IPS-18a (cell line): ENCODE measurements around the gene ARMC9.

ENCODE experiments used
- H3K27ac ChIP-seq: one replicate; pipeline ENCODE4 v1.5.1; 2013; ENCODE audit warnings: low read length
- H3K27me3 ChIP-seq: one replicate; pipeline ENCODE4 v1.6.1; 2013; ENCODE audit warnings: mild to moderate bottlenecking, low read length; ENCODE audit not compliant: control insufficient read depth, insufficient read depth
- H3K36me3 ChIP-seq: one replicate; pipeline ENCODE4 v1.6.1; 2013; ENCODE audit warnings: low read depth, low read length; ENCODE audit not compliant: control insufficient read depth
- H3K4me1 ChIP-seq: one replicate; pipeline ENCODE4 v1.6.1; 2013; ENCODE audit warnings: low read depth, low read length; ENCODE audit not compliant: control insufficient read depth
- H3K4me3 ChIP-seq: one replicate; pipeline ENCODE4 v1.5.1; 2013; ENCODE audit warnings: low read length
- H3K9ac ChIP-seq: one replicate; pipeline ENCODE4 v1.6.1; 2013; ENCODE audit warnings: mild to moderate bottlenecking, low read length, moderate library complexity
- H3K9me3 ChIP-seq: one replicate; pipeline ENCODE4 v1.6.1; 2013; ENCODE audit warnings: low read depth, low read length; ENCODE audit not compliant: control insufficient read depth

ARMC9 gene

GRCh38 chr2:231198291-231199173, at the start of gene ARMC9:
Gene ARMC9 (plus strand): TSS chr2:231198631. CDS start chr2:231206239, 7,608 bp downstream.
- H3K27ac ChIP-seq, result peak within 1 kb of the TSS; percentile 45
- no peaks in the 10 kb centered on the region for H3K9me3 ChIP-seq
- peak within 1 kb of the TSS; percentile 94 for H3K4me3 ChIP-seq
- H3K9ac ChIP-seq, result peak within 1 kb of the TSS; percentile 85
- H3K27me3 ChIP-seq, result no peaks in the 10 kb centered on the region
- H3K4me1 ChIP-seq, result peaks cover 5% of the 10 kb centered on the region
- peaks cover 6% of the 10 kb centered on the region for H3K36me3 ChIP-seq

GRCh38 chr2:231152800-231153557, 45.5 kb upstream of the ARMC9 start:
- H3K4me1 ChIP-seq, result no peaks in the 10 kb centered on the region
- H3K4me3 ChIP-seq, result no peak overlapping the region
- H3K9ac ChIP-seq, result no peak overlapping the region
- H3K9me3 ChIP-seq, result no peaks in the 10 kb centered on the region
- H3K36me3 ChIP-seq, result peaks cover 43% of the 10 kb centered on the region
- no peak overlapping the region for H3K27ac ChIP-seq
- H3K27me3 ChIP-seq, result no peaks in the 10 kb centered on the region

- Histone ChIP-seq H3K27ac (no peak overlapping the region), H3K36me3 (peaks cover 20% of the 10 kb centered on the region), H3K4me3 (no peak overlapping the region)
These were observed 39.1 kb upstream of the ARMC9 start for GRCh38 chr2:231159306-231159705.

GRCh38 chr2:231160701-231161100, 37.7 kb upstream of the ARMC9 start:
- no peaks in the 10 kb centered on the region for H3K27me3 ChIP-seq
- H3K36me3 ChIP-seq, result peaks cover 21% of the 10 kb centered on the region
- no peak overlapping the region for H3K9ac ChIP-seq
- H3K4me3 ChIP-seq, result no peak overlapping the region
- no peaks in the 10 kb centered on the region for H3K9me3 ChIP-seq
- H3K4me1 ChIP-seq, result peaks cover 8% of the 10 kb centered on the region
- no peak overlapping the region for H3K27ac ChIP-seq

More at GRCh38 chr2:231159306-231159705, 39.1 kb upstream of the ARMC9 start:
- H3K9me3 ChIP-seq, result no peaks in the 10 kb centered on the region
- no peak overlapping the region for H3K9ac ChIP-seq
- no peaks in the 10 kb centered on the region for H3K27me3 ChIP-seq
- peaks cover 8% of the 10 kb centered on the region for H3K4me1 ChIP-seq

GRCh38 chr2:231161252-231161839, 37.1 kb upstream of the ARMC9 start:
- H3K36me3 ChIP-seq, result peaks cover 28% of the 10 kb centered on the region
- H3K4me3 ChIP-seq, result no peak overlapping the region
- peaks cover 8% of the 10 kb centered on the region for H3K4me1 ChIP-seq
- H3K9me3 ChIP-seq, result no peaks in the 10 kb centered on the region
- H3K9ac ChIP-seq, result no peak overlapping the region
- no peak overlapping the region for H3K27ac ChIP-seq
- H3K27me3 ChIP-seq, result no peaks in the 10 kb centered on the region

- Histone ChIP-seq H3K9me3 (no peaks in the 10 kb centered on the region), H3K4me1 (peaks cover 8% of the 10 kb centered on the region), H3K27me3 (no peaks in the 10 kb centered on the region), H3K27ac (no peak overlapping the region), H3K36me3 (peaks cover 33% of the 10 kb centered on the region), H3K9ac (no peak overlapping the region), H3K4me3 (no peak overlapping the region)
These were observed 36.5 kb upstream of the ARMC9 start for GRCh38 chr2:231161877-231162329.

GRCh38 chr2:231163011-231163410, 35.4 kb upstream of the ARMC9 start:
- Histone ChIP-seq H3K4me1 (peaks cover 8% of the 10 kb centered on the region), H3K9me3 (no peaks in the 10 kb centered on the region), H3K36me3 (peaks cover 45% of the 10 kb centered on the region), H3K27me3 (no peaks in the 10 kb centered on the region), H3K9ac (no peak overlapping the region), H3K4me3 (no peak overlapping the region), H3K27ac (no peak overlapping the region)

GRCh38 chr2:231163414-231164095, 34.9 kb upstream of the ARMC9 start:
- H3K9ac ChIP-seq, result no peak overlapping the region
- H3K4me3 ChIP-seq, result no peak overlapping the region
- peaks cover 8% of the 10 kb centered on the region for H3K4me1 ChIP-seq
- no peak overlapping the region for H3K27ac ChIP-seq
- no peaks in the 10 kb centered on the region for H3K27me3 ChIP-seq
- peaks cover 47% of the 10 kb centered on the region for H3K36me3 ChIP-seq
- H3K9me3 ChIP-seq, result no peaks in the 10 kb centered on the region

GRCh38 chr2:231167745-231168459, 30.5 kb upstream of the ARMC9 start:
- Histone ChIP-seq H3K36me3 (peaks cover 75% of the 10 kb centered on the region), H3K27me3 (no peaks in the 10 kb centered on the region), H3K4me1 (peaks cover 3% of the 10 kb centered on the region), H3K9ac (no peak overlapping the region), H3K4me3 (no peak overlapping the region), H3K27ac (no peak overlapping the region), H3K9me3 (no peaks in the 10 kb centered on the region)

GRCh38 chr2:231168460-231169139, 29.8 kb upstream of the ARMC9 start:
- Histone ChIP-seq H3K9ac (no peak overlapping the region), H3K27ac (no peak overlapping the region), H3K36me3 (peaks cover 75% of the 10 kb centered on the region), H3K9me3 (no peaks in the 10 kb centered on the region), H3K4me1 (no peaks in the 10 kb centered on the region), H3K27me3 (no peaks in the 10 kb centered on the region), H3K4me3 (no peak overlapping the region)
